ENCODE measurements around the gene ACTR3.

Gene ACTR3

GRCh38 chr2:113901943-113902342, 12.1 kb downstream of the ACTR3 start:
- in situ Hi-C loops (cut with MboI; ENCODE audit: low sequenced_read_pairs) = no loop called here
- H3K4me3 ChIP-seq = no peak overlapping the region
- no peaks in the 10 kb centered on the region; the same call in 1 of the 2 replicates for H3K36me3 ChIP-seq (replicated peaks)

DNA sequence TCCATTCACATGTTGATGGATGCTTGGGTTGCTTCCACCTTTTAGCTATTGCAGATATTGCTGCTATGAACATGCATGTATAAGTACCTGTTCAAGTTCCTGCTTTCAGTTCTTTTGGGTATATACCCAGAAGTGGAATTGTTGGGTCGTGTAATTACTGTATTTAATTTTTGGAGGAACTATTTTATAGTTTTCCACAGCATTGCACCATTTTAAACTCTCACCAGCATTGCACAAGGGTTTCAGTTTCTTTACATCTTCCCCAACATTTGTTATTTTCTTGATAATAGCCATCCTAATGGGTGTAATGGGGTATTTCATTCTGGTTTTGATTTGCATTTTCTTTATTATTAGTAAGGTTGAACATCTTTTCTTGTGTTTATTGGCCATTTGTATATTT, 16.0 kb downstream of the ACTR3 start:
- in situ Hi-C loops (cut with MboI; ENCODE audit: low sequenced_read_pairs) = no loop called here
- Histone ChIP-seq H3K4me1 (peaks cover 30% of the 10 kb centered on the region), H3K36me3 (replicated peaks) (no peaks in the 10 kb centered on the region; the same call in 1 of the 2 replicates), H3K9me3 (peaks cover 5% of the 10 kb centered on the region; the same call in 1 of the 2 replicates), H3K4me3 (no peak overlapping the region), H3K27me3 (ENCODE audit: low read depth) (no peaks in the 10 kb centered on the region)
- DNase-seq (ENCODE audit: low spot score in 2 of 2) = no peak

More at GRCh38 chr2:113901943-113902342, 12.1 kb downstream of the ACTR3 start:
- DNase-seq (ENCODE audit: low spot score in 2 of 2) = no peak
- H3K27me3 ChIP-seq (ENCODE audit: low read depth) = no peaks in the 10 kb centered on the region
- peaks cover 51% of the 10 kb centered on the region for H3K4me1 ChIP-seq
- peaks cover 5% of the 10 kb centered on the region; the same call in 1 of the 2 replicates for H3K9me3 ChIP-seq

DNA sequence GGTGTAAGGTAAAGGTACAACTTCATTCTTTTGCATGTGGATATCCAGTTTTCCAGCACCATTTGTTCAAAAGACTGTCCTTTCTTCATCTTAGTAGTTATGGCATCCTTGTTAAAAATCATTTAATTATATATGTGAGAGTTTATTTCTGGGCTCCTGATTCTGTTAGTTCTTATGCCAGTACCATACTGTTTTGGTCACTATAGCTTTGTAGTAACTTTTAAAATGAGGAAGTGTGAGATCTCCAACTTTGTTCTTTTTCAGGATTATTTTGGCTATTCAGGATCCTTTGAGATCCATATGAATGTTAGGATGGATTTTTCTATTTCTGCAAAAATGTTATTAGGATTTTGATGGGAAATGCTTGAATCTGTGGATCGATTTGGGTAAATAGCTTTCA, 16.8 kb downstream of the ACTR3 start:
- no peak for DNase-seq (ENCODE audit: low spot score in 2 of 2)
- Histone ChIP-seq H3K9me3 (peaks cover 5% of the 10 kb centered on the region; the same call in 1 of the 2 replicates), H3K27me3 (ENCODE audit: low read depth) (no peaks in the 10 kb centered on the region), H3K4me1 (peaks cover 26% of the 10 kb centered on the region), H3K36me3 (replicated peaks) (no peaks in the 10 kb centered on the region; the same call in 1 of the 2 replicates), H3K4me3 (no peak overlapping the region)
- in situ Hi-C loops (cut with MboI; ENCODE audit: low sequenced_read_pairs) = no loop called here

GRCh38 chr2:113907297-113907696, 17.4 kb downstream of the ACTR3 start:
- H3K36me3 ChIP-seq (replicated peaks) = no peaks in the 10 kb centered on the region; the same call in 1 of the 2 replicates
- peaks cover 19% of the 10 kb centered on the region for H3K4me1 ChIP-seq
- no peaks in the 10 kb centered on the region for H3K27me3 ChIP-seq (ENCODE audit: low read depth)
- no peak for DNase-seq (ENCODE audit: low spot score in 2 of 2)
- H3K4me3 ChIP-seq = no peak overlapping the region
- in situ Hi-C loops (cut with MboI; ENCODE audit: low sequenced_read_pairs) = no loop called here
- peaks cover 5% of the 10 kb centered on the region; the same call in 1 of the 2 replicates for H3K9me3 ChIP-seq

GRCh38 chr2:113910110-113910717, 20.3 kb downstream of the ACTR3 start:
- peaks cover 5% of the 10 kb centered on the region; the same call in 1 of the 2 replicates for H3K9me3 ChIP-seq
- in situ Hi-C loops (cut with MboI; ENCODE audit: low sequenced_read_pairs) = no loop called here
- peaks cover 9% of the 10 kb centered on the region for H3K36me3 ChIP-seq (replicated peaks)
- H3K27me3 ChIP-seq (ENCODE audit: low read depth) = no peaks in the 10 kb centered on the region
- no peaks in the 10 kb centered on the region for H3K4me1 ChIP-seq
- H3K4me3 ChIP-seq = no peak overlapping the region
- DNase-seq (ENCODE audit: low spot score in 2 of 2) = no peak

DNA sequence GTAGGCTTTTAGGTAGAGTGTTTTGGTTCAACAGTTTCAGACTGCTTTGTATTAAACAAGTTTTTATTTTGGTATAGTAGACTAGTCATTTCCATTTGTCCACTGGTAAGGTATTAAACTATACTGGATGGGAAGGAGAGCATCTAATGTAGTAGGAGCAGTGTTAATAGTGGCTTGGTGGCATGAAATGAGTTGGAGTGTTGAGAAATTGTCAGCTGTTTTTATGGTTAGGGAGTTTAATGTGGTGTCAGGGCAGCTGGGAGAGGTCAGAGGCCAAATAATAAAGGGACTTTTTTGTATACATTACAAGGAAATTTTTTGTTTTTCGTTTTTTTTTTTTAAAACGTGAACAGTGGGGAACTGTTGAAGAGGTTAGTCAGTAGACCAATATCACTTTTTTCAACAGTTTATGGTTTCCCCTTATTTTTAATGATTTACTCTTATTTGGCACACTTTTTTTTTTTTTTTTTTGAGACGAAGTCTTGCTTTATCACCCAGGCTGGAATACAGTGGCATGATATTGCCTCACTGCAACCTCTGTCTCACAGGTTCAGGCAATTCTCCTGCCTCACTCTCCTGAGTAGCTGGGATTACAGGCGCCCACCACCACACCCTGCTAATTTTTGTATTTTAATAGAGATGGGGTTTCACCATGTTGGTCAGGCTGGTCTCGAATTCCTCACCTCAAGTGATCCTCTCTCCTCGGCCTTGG, 21.2 kb downstream of the ACTR3 start:
- in situ Hi-C loops (cut with MboI; ENCODE audit: low sequenced_read_pairs) = no loop called here
- H3K4me3 ChIP-seq = no peak overlapping the region
- H3K4me1 ChIP-seq = no peaks in the 10 kb centered on the region
- H3K9me3 ChIP-seq = peaks cover 5% of the 10 kb centered on the region; the same call in 1 of the 2 replicates
- no peak for DNase-seq (ENCODE audit: low spot score in 2 of 2)
- H3K36me3 ChIP-seq (replicated peaks) = peaks cover 18% of the 10 kb centered on the region
- H3K27me3 ChIP-seq (ENCODE audit: low read depth) = no peaks in the 10 kb centered on the region

GRCh38 chr2:113915082-113915819, 25.4 kb downstream of the ACTR3 start:
- no peak overlapping the region for H3K4me3 ChIP-seq
- no peaks in the 10 kb centered on the region for H3K27me3 ChIP-seq (ENCODE audit: low read depth)
- in situ Hi-C loops (cut with MboI; ENCODE audit: low sequenced_read_pairs) = no loop called here
- DNase-seq (ENCODE audit: low spot score in 2 of 2) = no peak
- H3K9me3 ChIP-seq = no peaks in the 10 kb centered on the region
- H3K36me3 ChIP-seq (replicated peaks) = peaks cover 43% of the 10 kb centered on the region
- H3K4me1 ChIP-seq = no peaks in the 10 kb centered on the region

DNA sequence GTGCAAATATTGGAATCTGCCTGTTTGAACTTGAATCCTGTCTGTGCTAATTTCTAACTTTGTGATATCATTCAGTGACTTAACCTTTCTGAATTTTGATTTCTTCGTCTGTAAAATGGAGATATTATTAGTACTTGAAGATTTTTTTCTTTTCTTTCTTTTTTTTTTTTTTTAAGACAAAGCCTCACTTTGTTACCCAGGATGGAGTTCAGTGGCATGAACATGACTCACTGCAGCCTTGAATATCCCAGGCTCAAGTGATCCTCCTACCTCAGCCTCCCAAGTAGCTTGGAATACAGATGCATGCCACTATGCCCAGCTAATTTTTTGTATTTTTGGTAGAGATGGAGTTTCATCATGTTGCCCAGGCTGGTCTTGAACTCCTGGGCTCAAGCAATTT, 28.3 kb downstream of the ACTR3 start:
- DNase-seq (ENCODE audit: low spot score in 2 of 2) = no peak
- H3K27me3 ChIP-seq (ENCODE audit: low read depth) = no peaks in the 10 kb centered on the region
- peaks cover 53% of the 10 kb centered on the region for H3K36me3 ChIP-seq (replicated peaks)
- no peaks in the 10 kb centered on the region for H3K4me1 ChIP-seq
- no peak overlapping the region for H3K4me3 ChIP-seq
- in situ Hi-C loops (cut with MboI; ENCODE audit: low sequenced_read_pairs) = no loop called here
- no peaks in the 10 kb centered on the region for H3K9me3 ChIP-seq

DNA sequence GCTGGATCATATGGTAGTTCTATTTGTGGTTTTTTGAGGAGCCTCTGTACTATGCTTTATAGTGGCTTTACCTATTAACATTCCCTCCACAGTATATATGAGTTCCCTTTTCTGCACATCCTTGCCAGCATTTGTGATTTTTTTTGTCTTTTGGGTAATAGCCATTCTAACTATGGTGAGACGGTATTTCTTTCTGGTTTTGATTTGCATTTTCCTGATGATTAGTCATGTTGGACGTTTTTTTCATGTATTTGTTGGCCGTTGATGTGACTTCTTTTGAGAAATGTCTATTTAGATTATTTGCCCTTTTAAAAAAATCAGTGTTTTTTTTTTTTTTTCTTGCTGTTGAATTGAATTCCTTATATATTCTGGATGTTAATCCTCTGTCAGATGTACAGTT, 31.1 kb downstream of the ACTR3 start:
- Histone ChIP-seq H3K4me3 (no peak overlapping the region), H3K27me3 (ENCODE audit: low read depth) (no peaks in the 10 kb centered on the region), H3K9me3 (no peaks in the 10 kb centered on the region), H3K36me3 (replicated peaks) (peaks cover 40% of the 10 kb centered on the region), H3K4me1 (no peaks in the 10 kb centered on the region)
- no peak for DNase-seq (ENCODE audit: low spot score in 2 of 2)
- in situ Hi-C loops (cut with MboI; ENCODE audit: low sequenced_read_pairs) = no loop called here

DNA sequence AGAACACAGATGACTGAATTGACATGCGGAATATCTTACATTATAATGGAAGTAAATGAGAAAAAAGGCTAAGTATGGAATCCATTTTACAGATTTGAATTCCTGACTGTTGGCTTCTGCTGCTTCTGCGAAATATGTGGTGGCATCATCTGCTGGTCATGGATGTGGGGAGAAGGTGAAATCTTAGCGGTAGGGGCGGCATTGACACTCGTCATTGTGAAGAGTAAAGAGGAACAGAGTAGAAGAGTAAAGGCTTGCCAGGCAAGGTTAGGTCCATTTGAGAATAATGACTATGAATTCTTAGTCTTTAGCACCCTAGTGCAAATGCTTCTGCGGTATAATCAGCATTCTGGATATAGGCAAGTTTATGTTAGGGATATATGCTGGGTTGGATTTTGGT, 32.4 kb downstream of the ACTR3 start:
- H3K27me3 ChIP-seq (ENCODE audit: low read depth) = no peaks in the 10 kb centered on the region
- no peak overlapping the region for H3K4me3 ChIP-seq
- no peak for DNase-seq (ENCODE audit: low spot score in 2 of 2)
- peaks cover 41% of the 10 kb centered on the region for H3K36me3 ChIP-seq (replicated peaks)
- H3K4me1 ChIP-seq = no peaks in the 10 kb centered on the region
- in situ Hi-C loops (cut with MboI; ENCODE audit: low sequenced_read_pairs) = no loop called here
- H3K9me3 ChIP-seq = no peaks in the 10 kb centered on the region

DNA sequence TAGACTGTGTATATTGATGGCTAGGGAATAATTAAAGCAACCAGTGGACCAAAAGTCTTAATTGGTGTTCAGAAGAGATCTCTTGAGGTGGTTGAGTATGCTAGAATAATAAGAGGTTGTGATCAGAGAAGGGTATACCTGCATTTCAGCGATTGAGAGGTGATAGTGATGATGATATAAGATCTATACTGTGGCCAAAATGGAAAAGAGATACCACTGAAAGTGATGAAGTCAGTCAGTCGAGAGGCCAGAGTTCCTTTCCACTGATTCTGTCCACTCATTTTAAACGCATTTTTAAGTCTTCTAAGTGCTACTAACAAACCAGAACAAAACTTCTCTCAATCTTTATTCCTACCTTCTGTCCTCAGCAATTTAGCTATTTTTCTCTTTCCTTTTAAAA, 32.9 kb downstream of the ACTR3 start:
- Histone ChIP-seq H3K4me1 (no peaks in the 10 kb centered on the region), H3K4me3 (no peak overlapping the region), H3K9me3 (no peaks in the 10 kb centered on the region), H3K36me3 (replicated peaks) (peaks cover 40% of the 10 kb centered on the region), H3K27me3 (ENCODE audit: low read depth) (no peaks in the 10 kb centered on the region)
- DNase-seq (ENCODE audit: low spot score in 2 of 2) = no peak
- in situ Hi-C loops (cut with MboI; ENCODE audit: low sequenced_read_pairs) = no loop called here

- Histone ChIP-seq H3K4me3 (no peak overlapping the region), H3K4me1 (no peaks in the 10 kb centered on the region), H3K9me3 (no peaks in the 10 kb centered on the region), H3K27me3 (ENCODE audit: low read depth) (no peaks in the 10 kb centered on the region), H3K36me3 (replicated peaks) (peaks cover 42% of the 10 kb centered on the region)
- in situ Hi-C loops (cut with MboI; ENCODE audit: low sequenced_read_pairs) = no loop called here
- no peak for DNase-seq (ENCODE audit: low spot score in 2 of 2)
These were observed 36.0 kb downstream of the ACTR3 start for GRCh38 chr2:113925884-113926283.

DNA sequence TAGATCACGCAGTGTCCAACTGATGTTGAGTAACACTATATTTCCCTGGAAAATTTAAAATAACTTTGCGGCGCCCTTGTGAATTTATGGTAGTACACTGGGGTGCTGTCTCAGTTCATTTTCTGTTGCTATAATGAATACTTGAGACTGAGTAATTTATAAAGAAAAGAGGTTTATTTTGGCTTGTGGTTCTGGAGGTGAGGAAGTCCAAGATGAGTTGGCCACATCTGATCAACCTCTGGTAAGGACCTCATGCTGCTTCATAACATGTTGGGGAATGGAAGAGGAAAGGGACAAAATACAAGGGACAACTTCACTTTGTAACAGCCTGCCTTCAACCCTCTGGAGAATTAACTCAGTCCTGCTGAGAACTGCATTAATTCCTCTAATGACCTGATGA, 36.4 kb downstream of the ACTR3 start:
- Histone ChIP-seq H3K27me3 (ENCODE audit: low read depth) (no peaks in the 10 kb centered on the region), H3K4me1 (no peaks in the 10 kb centered on the region), H3K4me3 (no peak overlapping the region), H3K36me3 (replicated peaks) (peaks cover 42% of the 10 kb centered on the region), H3K9me3 (no peaks in the 10 kb centered on the region)
- no peak for DNase-seq (ENCODE audit: low spot score in 2 of 2)
- in situ Hi-C loops (cut with MboI; ENCODE audit: low sequenced_read_pairs) = no loop called here

- no peak overlapping the region for H3K4me3 ChIP-seq
- no peaks in the 10 kb centered on the region for H3K9me3 ChIP-seq
- H3K36me3 ChIP-seq (replicated peaks) = peaks cover 58% of the 10 kb centered on the region
- in situ Hi-C loops (cut with MboI; ENCODE audit: low sequenced_read_pairs) = no loop called here
- H3K4me1 ChIP-seq = no peaks in the 10 kb centered on the region
- H3K27me3 ChIP-seq (ENCODE audit: low read depth) = no peaks in the 10 kb centered on the region
- no peak for DNase-seq (ENCODE audit: low spot score in 2 of 2)
These were observed 40.6 kb downstream of the ACTR3 start for GRCh38 chr2:113930448-113930847.

Data from HAP-1 (cell line).